Colonic mucosa (tissue), 4 donors: Measurements from ENCODE around the gene KIF1A. TPM values are rescaled to one million over a fixed set of nuclear protein-coding genes. Genes with fewer than 3 reads are reported as not detected.

Source experiments
- DNase-seq: peaks from one replicate; pipeline ENCODE4 v3.0.0-alpha.2; 2020
- H3K27ac ChIP-seq: fragments of 200-600 bp; one replicate; pipeline ENCODE4 v1.8.0; 2021
- H3K27me3 ChIP-seq: fragments of 200-600 bp; one replicate; pipeline ENCODE4 v1.8.0; 2021
- H3K36me3 ChIP-seq: fragments of 200-600 bp; one replicate; pipeline ENCODE4 v1.8.0; 2021
- H3K4me1 ChIP-seq: fragments of 200-600 bp; one replicate; pipeline ENCODE4 v1.8.0; 2021; ENCODE audit warnings: mild to moderate bottlenecking
- H3K4me3 ChIP-seq: fragments of 200-600 bp; one replicate; pipeline ENCODE4 v1.8.0; 2021
- H3K9ac ChIP-seq, 2 donors: one replicate each; pipeline ENCODE4 v1.7.0; 2013; ENCODE audit warnings: control low read depth in 2 of 2, low read depth in 2 of 2, low read length in 2 of 2
- H3K9me3 ChIP-seq: fragments of 200-600 bp; one replicate; pipeline ENCODE4 v1.8.0; 2021
- CTCF ChIP-seq: fragments of 200-600 bp; IDR thresholded peaks from one replicate; pipeline ENCODE4 v1.8.0; 2022; ENCODE audit warnings: antibody characterized with exemption, mild to moderate bottlenecking
- intact Hi-C: fragments of 100-400 bp; cut with DNase I; formaldehyde crosslinking; loops from one replicate; pipeline ENCODE4 v1.14.1; 2022
- total RNA-seq, 2 donors: library from RNA; stranded (reverse); fragmentation: NEBNext Ultra II Directional in 1 of 2; extraction: Animal tissue kit (Norgen Biotek cat#: 25700) in 1 of 2; gene quantifications; one replicate each; pipeline ENCODE4 v1.2.1, GENCODE V29; 2021
- donor health status: healthy.
- donor health status: DM: no; HTN: no; CAD: no.
- donor health status: DM: no; HTN: no; CAD: no.

KIF1A gene
- total RNA-seq, 2 donors from 2014 or later, result 1.9 to 4.3 TPM

DNA sequence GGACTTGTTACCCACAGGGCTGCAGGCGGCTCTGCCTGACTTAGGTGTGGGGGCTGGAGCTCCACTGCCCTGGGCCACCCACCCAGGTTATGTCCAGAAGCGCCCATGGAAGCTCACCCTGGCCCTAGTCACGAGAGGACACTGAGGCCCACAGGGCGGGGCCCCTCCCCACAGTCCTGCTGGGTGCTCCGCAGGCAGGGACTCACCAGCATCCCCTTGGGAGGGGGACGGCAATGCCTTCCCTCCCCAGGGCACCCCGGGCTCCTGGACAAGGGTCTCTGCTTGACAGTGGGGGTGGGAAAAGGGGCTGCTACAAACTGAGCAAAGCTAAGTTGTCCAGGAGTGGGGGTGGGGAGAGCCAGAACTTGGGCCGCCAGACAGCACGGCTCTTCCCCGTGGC is 67.8 kb downstream of the KIF1A start:
- no peak for DNase-seq
- no peaks in the 10 kb centered on the region for H3K36me3 ChIP-seq
- intact Hi-C loops, result no loop called here
- no peak overlapping the region for H3K4me3 ChIP-seq
- no peak for TF ChIP-seq CTCF
- no peak overlapping the region for H3K9ac ChIP-seq
- H3K27ac ChIP-seq, result no peak overlapping the region
- no peaks in the 10 kb centered on the region for H3K27me3 ChIP-seq
- H3K4me1 ChIP-seq, result no peaks in the 10 kb centered on the region
- H3K9me3 ChIP-seq, result no peaks in the 10 kb centered on the region

- intact Hi-C loops, result no loop called here
- H3K4me3 ChIP-seq, result no peak overlapping the region
- no peaks in the 10 kb centered on the region for H3K27me3 ChIP-seq
- no peaks in the 10 kb centered on the region for H3K36me3 ChIP-seq
- H3K27ac ChIP-seq, result no peak overlapping the region
- DNase-seq, result no peak
- H3K4me1 ChIP-seq, result no peaks in the 10 kb centered on the region
- no peak overlapping the region for H3K9ac ChIP-seq
- no peak for TF ChIP-seq CTCF
- no peaks in the 10 kb centered on the region for H3K9me3 ChIP-seq
Measured at GRCh38 chr2:240750409-240750808, 69.6 kb downstream of the KIF1A start.

DNA sequence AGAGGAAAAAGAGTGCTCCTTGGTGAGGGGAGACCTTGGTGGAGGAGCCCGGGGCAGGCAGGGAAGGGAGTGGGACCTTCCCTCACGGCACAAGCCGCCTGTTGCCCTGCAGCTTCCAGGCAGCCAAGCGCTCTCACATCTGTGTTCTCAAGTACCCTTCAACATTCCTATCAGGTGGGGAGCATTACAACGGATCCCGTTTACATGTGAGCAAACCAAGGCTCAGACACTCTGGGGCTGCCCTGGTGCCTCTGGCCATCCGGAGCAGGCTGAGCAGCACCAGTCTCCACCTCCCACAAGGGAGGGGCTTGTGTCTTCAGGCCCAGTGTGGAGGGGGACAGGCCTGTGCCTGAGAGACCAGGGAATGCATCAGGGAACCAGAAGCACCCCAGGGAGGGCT is 70.5 kb downstream of the KIF1A start:
- no peaks in the 10 kb centered on the region for H3K9me3 ChIP-seq

GRCh38 chr2:240747256-240747655 is 72.8 kb downstream of the KIF1A start:
- Histone ChIP-seq H3K27me3 (no peaks in the 10 kb centered on the region), H3K4me1 (no peaks in the 10 kb centered on the region), H3K9me3 (no peaks in the 10 kb centered on the region), H3K27ac (no peak overlapping the region), H3K9ac (no peak overlapping the region), H3K36me3 (no peaks in the 10 kb centered on the region), H3K4me3 (no peak overlapping the region)
- no peak for TF ChIP-seq CTCF
- intact Hi-C loops, result no loop called here
- DNase-seq, result no peak

More for the DNA sequence above, 70.5 kb downstream of the KIF1A start:
- no peak overlapping the region for H3K9ac ChIP-seq
- TF ChIP-seq CTCF, result no peak
- no peak overlapping the region for H3K4me3 ChIP-seq
- H3K27ac ChIP-seq, result no peak overlapping the region
- intact Hi-C loops, result no loop called here
- no peak for DNase-seq
- no peaks in the 10 kb centered on the region for H3K36me3 ChIP-seq
- H3K4me1 ChIP-seq, result no peaks in the 10 kb centered on the region
- no peaks in the 10 kb centered on the region for H3K27me3 ChIP-seq

GRCh38 chr2:240746671-240747070 is 73.3 kb downstream of the KIF1A start:
- H3K27me3 ChIP-seq, result no peaks in the 10 kb centered on the region
- H3K9me3 ChIP-seq, result no peaks in the 10 kb centered on the region
- H3K27ac ChIP-seq, result no peak overlapping the region
- H3K9ac ChIP-seq, result no peak overlapping the region
- no peak overlapping the region for H3K4me3 ChIP-seq
- intact Hi-C loops, result no loop called here
- H3K36me3 ChIP-seq, result no peaks in the 10 kb centered on the region
- no peak for DNase-seq
- TF ChIP-seq CTCF, result no peak
- H3K4me1 ChIP-seq, result no peaks in the 10 kb centered on the region

DNA sequence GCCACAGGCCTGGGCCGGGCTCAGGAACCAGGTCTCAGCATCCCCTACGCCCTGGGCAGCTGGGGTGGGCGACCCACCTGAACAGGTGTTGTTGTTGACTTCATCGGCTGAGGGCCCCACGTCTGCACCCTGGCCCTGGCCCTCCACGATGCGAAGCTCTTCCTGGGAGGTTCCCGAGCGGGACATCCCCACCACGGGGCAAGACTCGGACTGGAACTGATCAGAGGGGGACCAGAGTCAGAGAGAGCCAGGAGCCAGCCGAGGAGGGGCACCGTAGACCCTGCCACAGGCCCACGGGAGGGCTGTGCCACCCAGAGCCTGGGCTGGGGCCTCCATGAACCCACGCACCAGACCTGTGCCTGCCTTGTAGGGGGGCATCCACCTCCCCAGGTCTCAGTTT is 74.1 kb downstream of the KIF1A start:
- TF ChIP-seq CTCF, result no peak
- no peaks in the 10 kb centered on the region for H3K4me1 ChIP-seq
- H3K27ac ChIP-seq, result no peak overlapping the region
- no peaks in the 10 kb centered on the region for H3K9me3 ChIP-seq
- no peak overlapping the region for H3K9ac ChIP-seq
- H3K27me3 ChIP-seq, result no peaks in the 10 kb centered on the region
- intact Hi-C loops, result no loop called here
- DNase-seq, result no peak
- no peaks in the 10 kb centered on the region for H3K36me3 ChIP-seq
- no peak overlapping the region for H3K4me3 ChIP-seq
